ENCODE data around the gene MZT2A.
"Not testable (repeated sequence)": the region's sequence is repeated elsewhere in the genome, so short reads cannot be mapped to it uniquely, and the experiment has no call there.

- TF ChIP-seq CTCF (IDR thresholded peaks at IDR 0.05); POLR2A (IDR thresholded peaks at IDR 0.05); POLR2AphosphoS5 (IDR thresholded peaks at IDR 0.05; ENCODE audit: insufficient read depth in 1 of 2, low read depth in 1 of 2): not testable (repeated sequence)
Observed at GRCh38 chr2:131444736-131445514, 47.3 kb downstream of the MZT2A start.
